Frontal cortex (tissue), 4 donors: ENCODE measurements around the gene TNK1. TPM values are rescaled to one million over a fixed set of nuclear protein-coding genes. Genes with fewer than 3 reads are reported as not detected.

Experiments
- DNase-seq, 2 donors: peaks; one replicate each; pipeline ENCODE4 v3.0.0; 2012; ENCODE audit warnings: low spot score in 2 of 2
- FAIRE-seq: peaks from 2 replicates; lab custom pipeline; 2012; peaks lifted over from hg19 to GRCh38; lab: Jason Lieb, UNC
- total RNA-seq: library from RNA; depleted of rRNA; stranded (reverse); fragments of >200 nt; gene quantifications from one replicate; pipeline ENCODE4 v1.2.3, GENCODE V29; 2014
- donor health status: control.
- donor health status: control.
- donor health status: control.

Gene TNK1
- total RNA-seq, 1 donor from 2014 or later, result 0.82 TPM

DNA sequence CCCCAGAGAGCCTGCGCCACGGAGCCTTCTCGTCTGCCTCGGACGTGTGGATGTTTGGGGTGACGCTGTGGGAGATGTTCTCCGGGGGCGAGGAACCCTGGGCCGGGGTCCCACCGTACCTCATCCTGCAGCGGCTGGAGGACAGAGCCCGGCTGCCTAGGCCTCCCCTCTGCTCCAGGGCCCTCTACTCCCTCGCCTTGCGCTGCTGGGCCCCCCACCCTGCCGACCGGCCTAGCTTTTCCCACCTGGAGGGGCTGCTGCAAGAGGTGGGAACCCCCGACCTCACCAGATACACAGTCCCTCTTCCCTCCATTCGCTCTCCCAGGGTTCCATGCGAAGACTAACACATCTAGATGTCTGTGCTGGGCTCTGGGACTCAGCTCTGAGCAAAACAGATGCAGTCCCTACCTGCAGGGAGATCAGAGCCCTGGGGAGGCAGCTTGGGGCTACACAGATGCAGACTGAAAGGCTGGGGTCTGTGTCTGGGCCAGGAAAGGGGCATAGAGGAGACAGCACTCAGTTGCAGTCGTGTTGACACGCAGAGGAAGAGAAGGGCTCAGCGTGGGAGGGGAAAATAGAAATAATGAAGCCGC lies 3.7 kb downstream of the TNK1 start:
- FAIRE-seq (no peak), DNase-seq (peak in 1 of 2 donors; percentile 25)

DNA sequence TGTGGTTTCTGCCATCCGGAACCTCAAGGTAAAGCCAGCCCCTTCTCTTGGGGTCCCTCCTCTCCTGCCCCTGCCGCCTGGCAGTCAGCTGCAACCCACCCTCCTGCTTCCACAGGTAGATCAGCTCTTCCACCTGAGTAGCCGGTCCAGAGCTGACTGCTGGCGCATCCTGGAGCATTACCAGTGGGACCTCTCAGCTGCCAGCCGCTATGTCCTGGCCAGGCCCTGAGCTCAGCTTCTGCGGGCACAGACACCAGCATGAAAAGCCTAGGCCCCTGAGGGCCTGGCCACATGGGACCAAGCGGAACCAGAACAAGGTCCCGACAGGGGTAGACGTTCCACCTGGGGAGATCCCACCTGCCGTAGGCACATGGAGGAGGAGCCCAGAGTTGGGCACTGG lies 8.0 kb downstream of the TNK1 start:
- FAIRE-seq, result no peak
- DNase-seq, result peak in 1 of 2 donors; percentile 2

DNA sequence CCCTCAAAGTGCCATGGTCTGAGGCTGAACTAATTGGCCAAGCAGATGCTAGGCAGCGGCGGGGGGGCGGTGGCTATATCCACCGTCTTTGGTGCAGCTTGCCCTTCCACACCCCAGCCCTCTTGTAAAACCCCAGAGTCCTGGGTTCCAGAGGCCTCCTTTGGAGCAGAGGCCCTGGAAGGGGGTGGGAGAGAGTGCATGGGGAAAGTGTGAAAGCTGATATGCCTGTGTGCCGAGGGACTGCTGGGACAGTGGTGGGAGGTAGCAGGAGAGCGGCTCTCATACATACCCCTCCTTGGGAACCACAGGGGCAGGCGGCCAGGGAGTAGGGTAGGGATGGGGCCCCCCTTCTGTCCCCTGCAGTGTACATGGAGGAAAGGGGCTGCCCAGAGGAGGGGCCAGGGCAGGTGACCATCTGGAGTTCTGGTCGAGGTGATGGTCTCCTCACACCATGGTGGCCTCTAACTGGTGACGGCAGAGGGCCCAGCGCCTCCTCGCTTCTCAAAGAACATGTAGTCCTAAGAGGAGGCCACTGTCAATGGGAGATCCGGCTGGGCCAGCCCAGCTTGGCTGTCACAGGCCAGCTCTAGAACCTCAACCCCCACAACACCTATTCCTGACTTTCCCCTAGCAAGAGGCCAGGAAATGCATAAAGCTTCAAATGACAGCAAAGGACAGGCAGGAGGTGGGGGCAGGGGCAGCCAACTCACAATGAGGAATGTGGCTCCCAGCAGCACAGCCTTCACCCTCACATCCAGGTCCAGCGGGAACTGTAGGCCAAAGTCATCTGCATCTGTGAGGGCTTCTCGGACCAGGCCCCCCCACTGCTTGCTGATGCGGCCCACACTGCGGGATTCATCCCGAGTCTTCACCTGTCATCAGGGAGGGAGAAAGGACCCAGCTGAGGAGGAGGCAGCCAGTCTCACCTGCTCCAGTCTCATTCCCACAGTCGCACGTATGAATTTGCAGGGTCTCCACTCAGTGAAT lies 9.3 kb downstream of the TNK1 start:
- no peak for FAIRE-seq
- DNase-seq, result no peak

DNA sequence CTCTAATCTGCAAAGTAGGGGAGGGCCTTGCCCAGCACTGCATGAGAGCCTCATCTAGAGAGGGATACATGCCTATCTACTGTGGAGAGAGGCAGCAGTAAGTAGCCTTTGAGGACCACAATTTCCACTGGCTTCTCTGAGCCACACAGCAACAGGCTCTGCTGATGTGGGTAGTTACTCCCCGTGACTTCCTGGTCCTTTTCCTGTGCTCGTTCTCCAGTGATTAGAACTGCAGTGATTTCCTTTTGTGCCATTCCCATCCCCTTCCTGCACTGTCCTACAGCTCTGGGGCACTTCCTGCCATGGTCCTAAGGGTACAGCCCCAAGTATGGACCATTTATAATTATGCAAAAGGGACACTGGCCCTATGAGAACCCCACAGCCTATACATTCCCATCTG lies 10.4 kb downstream of the TNK1 start:
- FAIRE-seq (no peak), DNase-seq (no peak)

DNA sequence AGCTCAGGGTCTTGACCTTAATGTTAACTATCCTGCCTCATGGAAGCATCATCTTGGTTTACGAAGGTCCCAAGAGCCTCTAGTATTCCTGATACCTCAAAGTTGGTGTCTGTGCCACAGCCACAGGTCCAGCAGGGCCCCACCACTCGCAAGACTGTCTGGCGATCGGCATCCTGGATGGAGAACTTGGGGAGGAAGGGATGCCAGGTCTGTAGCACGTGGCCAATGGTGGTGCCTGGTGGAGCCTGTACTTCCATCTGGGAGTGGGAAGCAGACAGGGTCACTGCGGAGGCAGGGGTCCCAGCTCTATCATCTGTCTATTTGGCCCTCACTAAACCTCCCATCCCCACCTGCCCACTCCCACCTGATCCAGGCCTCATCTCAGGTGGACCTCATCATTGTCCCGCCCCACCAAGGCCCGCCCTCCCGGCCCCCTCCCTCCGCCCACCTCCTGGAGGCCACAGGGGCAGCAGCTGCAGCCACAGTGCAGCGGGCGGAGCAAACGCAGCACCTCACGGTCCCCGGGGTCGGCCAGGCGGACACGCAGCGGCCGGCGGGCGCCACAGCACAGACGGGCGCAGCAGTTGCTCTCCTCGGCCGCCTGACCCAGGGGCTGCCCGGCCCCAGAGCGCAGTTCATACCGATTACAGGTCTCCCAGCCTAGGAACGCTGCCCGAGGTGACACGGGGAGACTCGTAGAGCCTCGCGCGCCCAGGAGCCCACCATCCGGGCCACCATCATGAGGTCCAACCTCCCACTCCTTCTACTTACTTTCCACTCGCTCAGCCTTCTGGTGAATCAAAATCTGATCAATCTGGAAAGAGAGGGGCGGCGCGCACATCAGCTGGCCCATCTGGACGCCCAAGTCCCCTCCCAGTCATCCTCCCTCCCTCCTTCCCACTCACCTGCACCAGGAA lies 12.1 kb downstream of the TNK1 start:
- no peak for FAIRE-seq
- no peak for DNase-seq

DNA sequence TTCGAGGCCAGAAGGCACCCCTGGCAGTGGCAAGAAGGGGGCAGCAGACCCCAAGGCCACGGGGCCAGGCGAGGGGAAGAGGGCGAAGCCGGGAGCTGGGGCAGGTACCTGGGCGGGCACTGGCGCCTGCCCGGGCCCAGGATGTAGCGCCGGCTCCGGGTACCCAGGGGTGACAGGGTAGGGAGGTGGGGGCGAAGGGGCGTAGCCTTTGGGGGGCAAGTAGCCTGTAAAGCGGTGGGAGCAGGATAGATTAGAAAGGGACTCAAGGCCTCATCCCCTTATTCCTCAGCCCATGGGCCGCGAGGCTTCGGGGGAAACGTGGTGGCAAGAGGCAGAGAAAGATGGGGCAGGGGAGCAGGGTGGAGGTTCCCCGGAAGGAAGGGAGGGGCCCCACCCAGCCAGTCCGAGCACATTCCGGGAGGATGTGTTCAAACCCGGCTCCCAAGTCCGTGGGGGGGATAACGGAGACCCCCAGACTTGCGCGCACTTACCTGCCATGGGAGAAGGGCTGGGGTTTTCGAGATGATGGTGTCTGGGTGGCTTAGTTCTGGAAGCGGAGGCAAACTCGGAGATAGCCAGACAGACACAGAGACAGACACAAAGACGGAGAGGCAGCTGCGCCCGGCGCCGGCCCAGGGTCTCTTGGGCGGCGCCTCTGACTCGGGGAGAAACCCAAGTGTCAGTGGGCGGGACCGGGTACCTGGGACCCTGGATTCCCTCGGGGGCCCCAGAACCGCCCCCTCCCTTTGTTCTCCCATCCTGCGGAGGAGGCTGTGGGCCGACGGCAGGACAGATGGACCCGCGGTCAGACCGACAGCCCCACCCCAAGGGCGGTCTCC lies 12.9 kb downstream of the TNK1 start:
- no peak for DNase-seq
- no peak for FAIRE-seq

DNA sequence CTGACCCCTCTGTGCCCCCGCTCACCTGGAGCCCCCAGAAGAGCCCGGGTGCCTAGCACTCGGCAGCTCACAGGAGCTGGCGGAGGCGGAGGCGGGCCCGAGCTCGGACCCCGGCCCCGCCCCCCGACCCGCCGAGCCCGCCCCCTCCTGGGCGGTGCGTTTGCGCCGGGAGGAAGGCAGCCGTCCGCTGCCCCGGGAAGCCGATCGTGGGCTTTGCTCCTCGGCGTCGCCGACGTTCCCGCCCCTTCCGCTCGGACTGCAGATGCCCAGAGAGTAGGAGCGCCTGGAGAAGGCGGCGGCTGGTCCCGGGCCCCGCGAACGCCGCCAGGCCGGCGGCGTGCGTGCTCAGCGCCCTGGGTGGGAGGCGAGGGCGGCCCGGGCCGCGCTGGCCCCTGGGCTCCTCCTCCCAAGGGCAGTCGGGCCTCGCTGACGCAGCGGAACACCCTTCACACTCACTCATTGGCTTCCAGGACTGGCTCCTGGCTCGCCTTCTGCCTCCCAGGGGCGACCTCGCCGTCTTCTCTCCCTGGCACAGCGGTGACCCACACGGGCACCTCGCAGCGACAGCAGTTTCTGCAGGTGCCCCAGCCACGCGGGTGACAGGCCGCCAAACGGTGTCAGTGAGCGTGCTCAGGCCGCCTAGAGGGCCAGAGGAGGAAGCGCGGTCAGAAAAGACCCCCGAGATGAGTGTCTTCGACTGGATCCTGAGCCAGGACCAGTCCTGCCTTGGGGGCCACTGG lies 13.7 kb downstream of the TNK1 start, which contains the start of gene PLSCR3:
Gene PLSCR3 (minus strand): TSS at position 74 of the 740 bp plus-strand sequence. CDS start 415 bp downstream, outside the sequence.
- FAIRE-seq (no peak), DNase-seq (peak; percentile 96 to 97)

DNA sequence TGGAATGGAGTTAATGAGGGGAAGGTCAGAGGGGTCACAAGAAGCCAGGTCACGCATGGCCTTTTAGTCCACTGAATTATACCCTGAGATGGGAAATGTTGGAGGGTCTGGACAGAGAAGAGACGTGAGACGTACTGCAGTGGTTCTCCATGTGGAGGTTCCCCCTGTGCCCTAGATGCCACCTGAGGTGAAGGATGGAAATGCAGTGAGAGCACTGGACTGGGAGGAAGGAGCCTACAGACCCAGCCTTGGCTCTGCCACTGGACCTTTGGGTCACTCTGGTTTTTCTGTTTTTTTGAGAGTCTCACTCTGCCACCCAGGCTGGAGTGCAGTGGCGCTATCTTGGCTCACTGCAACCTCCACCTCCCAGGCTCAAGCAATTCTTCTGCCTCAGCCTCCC lies 15.3 kb downstream of the TNK1 start:
- DNase-seq (no peak), FAIRE-seq (no peak)

DNA sequence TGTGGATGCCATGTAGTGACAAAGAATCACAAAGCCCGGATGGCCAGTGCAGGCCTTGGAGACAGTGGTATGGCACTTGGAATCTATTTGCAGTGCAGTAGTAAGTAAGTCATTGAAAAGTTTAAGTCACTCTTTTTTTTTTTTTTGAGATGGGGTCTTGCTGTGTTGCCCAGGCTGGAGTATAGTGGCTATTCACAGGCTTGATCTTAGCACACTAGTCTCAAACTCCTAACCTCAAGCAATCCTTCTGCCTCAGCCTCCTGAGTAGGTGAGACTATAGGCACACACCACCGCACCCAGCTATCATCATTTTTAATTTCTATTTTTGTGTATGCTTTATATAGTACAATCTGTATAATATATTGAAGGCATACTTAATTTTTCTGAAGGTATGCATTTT lies 17.7 kb downstream of the TNK1 start:
- FAIRE-seq, result no peak

DNA sequence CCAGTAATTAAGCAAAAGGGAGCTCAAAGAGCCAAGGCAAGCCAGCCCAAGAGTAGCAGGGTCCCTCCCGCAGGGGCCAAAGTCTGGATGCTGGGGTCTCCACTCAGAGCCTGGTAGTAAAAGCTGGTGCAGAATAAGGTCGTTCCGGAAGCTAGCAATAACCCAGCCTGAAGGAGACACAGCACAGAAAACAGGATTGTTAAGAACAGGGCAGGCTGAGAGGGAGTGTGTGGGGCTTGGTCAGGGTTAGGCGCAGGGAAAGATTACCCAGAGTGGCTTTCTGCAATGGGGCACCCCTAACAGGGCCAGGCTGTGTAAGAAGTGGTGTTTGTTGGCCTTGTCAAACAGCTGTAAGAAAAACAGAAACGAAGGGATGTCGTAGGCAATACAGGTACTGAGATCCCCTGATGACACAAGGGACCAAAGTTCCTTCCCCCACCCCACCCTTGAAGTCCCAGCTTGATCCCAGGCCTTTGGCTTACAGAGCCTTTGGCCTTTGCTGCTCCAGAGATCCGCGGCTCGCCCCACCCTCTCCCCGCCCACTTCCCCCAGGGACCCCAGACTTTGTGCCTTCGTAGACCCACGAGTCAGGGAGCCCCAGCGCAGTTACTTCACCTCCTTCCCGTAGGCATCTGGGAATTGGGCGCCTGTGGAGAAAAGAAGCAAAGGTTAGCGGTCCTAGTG lies 22.3 kb downstream of the TNK1 start:
- FAIRE-seq (no peak), DNase-seq (no peak)

More for the DNA sequence above, 17.7 kb downstream of the TNK1 start:
- DNase-seq, result no peak

DNA sequence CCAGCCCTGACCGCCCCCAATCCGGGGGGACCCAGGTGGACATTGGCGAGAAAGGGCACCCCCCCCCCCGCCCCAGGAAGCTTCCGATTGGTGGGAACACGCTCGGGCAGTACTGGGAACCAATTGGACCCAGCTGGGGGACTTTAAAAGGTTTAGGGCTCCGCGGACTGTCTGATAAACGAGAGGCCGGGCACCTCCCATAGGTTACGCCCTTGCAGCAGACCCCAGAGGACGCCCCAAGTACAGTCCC lies 22.8 kb downstream of the TNK1 start:
- DNase-seq (no peak), FAIRE-seq (no peak)

DNA sequence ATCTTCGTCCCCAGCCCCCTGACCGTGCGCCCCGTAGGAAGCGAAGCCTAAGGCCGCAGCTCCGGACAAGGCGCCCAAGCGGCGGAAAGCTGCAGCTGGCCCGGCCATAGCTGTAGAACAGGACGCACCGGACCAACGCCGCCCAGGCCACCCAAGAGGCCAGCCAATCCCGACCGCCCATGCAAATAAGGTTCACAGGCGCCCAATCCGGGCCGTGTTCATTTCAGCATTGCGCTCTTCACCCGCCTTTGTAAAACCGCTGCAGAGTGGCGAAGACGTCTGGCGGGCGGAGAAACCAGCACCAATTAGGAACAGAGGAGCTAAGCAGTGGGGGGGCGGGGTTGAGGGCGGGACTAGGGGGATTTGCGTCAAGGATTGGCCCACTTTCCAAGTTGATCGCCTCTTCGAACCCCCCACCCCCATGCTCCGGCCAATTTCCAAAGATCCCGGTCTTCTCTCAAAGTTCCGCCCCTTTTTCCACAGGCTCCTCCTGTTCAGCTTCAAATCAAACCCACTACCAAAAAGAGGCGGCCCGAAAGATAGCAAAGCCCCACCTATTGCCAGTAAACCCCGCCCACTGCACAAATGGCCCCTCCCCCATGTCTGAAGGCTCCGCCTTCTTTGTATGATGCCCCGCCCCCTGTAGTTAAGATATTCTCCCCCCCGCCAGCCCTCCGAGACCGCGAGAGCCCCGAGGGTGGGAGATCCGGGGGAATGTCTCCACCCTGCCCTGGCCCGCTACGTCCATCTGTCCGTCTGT lies 23.3 kb downstream of the TNK1 start, which contains the start of gene TMEM256:
Gene TMEM256 (minus strand): TSS at position 121 of the 760 bp plus-strand sequence. CDS start 13 bp downstream, at position 108.
- DNase-seq, result peak; percentile 94
- FAIRE-seq, result peak; percentile 95

DNA sequence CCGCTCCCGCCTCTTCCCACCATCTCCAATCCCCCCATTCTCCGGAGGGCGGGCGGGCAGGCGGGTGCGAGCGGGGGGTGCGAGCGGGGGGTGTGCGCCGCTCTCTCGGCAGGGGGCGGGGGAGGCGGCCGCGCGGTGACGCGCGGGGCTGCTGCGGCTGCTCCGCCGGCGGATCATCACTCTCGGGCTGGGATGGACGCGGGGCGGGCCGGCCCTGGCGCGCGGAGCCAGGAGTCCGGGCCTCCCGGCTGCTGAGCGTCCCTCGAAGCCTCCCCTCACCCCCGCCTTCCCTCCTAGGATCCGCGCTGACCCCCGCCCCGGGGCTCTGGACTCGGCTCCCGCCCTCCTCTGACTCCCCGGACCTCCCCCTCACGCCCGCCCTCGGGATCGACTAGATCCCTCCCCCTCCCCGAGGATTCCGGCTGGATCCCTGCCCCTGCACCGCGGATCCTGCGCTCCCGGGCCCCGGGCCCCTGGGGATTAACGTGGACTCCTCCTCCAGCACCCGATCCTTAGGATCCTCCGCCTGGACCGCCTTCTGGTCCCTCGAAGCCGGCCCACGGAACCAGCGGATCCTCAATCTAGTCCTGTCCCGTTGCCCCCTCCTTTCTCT lies 24.0 kb downstream of the TNK1 start:
- DNase-seq (peak; percentile 80 to 89), FAIRE-seq (no peak)

DNA sequence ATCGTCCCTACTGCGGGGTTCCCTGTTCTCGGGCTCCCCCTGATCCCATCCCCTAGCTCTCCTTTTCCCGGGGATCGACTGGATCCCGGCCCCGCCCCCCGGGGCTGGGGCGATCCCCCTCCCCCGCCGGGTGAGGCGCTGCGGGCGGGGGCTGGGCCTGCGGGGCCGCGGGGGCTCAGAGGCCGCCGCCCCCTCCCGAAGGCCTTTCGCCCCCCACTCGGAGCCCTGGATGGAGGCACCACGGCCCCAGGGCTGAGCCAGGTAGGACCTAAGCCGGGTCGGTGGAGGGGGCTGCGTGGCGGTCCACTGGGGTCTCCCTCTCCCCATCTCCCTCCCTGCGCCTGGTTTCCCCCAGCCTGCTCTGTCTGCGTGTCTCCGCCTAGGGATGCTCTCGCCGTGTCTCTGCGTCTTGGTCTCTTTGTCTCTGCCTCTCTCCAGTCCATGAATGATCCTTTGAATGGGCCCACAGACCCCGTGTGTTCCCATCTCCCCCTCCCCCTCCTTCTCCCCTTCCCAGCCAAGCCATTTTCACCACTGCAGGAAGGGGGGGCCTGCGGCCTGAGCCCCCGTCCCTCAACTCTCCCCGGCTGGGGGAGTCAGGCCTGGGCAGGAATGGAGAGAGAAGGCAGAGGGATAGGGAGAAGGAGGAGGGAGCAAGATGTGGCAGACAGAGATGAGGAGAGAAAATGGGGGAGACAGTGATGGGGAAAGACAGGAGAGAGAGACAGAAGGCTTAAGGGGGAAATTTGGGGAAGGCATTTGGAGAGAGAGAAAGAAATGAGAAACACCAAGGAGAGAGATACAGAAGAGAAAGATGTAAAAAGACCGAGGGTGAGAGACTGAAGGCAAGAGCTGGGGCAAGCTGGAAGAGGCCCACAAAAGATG lies 24.7 kb downstream of the TNK1 start:
- DNase-seq (no peak), FAIRE-seq (no peak)

DNA sequence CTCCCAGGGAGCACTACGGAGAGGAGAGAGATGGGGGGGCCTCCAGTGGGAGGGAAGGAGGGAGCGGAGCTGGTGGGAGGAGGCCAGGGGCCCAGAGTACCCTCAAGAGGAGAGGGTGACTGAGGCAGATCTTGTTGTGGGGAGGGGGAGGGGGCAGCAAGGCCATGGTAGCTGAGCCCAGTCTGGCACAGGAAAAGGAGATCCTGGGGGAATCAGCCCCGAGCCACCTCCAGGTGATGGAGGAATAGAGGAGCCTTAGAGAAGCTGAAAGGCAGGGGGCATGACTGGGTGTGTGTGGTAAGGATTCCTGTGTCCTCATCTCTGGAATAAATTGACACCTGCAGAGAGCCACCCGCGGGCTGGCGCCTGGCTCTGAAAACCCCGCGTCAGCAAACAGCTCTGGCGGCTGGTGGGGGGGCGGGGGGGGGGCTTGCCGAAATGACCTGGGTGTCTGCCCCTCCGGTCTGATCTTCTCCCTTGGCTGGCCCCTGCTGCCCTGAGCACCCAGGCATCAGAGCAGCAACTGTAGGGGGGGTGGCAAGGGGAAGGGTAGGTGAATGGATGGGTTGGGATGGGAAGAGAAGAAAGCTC lies 25.4 kb downstream of the TNK1 start:
- FAIRE-seq (no peak), DNase-seq (no peak)

DNA sequence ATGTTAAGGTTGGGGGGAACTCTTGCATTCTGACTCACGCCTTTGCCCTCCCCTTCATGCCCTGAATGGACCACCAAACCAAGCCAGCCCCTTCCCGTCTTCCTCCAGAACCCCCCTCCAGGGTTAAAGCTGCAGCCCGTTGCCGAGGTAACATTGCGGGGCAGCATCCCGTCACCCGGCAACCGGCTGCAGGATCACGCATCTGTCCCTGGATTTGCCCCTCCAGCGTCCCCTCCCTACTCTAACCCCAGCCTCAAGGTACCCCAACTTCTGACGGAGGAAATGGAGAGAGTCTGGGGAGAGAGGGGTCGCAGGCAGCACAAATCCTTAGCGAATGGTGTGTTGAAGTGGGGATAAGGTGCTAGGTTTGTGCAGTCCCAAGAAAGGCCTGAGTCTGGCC lies 26.2 kb downstream of the TNK1 start:
- DNase-seq (no peak), FAIRE-seq (no peak)
